Measurements from ENCODE around the gene AKAP6. TPM values are rescaled to one million over a fixed set of nuclear protein-coding genes. Genes with fewer than 3 reads are reported as not detected.

The AKAP6 gene
- total and polyA plus RNA-seq, 10 of the 15 experiments (the other 5 are each of a cell fraction or from before 2014, with no cell fraction given) = 0.35 to 5.9 (median 2.2) TPM

DNA sequence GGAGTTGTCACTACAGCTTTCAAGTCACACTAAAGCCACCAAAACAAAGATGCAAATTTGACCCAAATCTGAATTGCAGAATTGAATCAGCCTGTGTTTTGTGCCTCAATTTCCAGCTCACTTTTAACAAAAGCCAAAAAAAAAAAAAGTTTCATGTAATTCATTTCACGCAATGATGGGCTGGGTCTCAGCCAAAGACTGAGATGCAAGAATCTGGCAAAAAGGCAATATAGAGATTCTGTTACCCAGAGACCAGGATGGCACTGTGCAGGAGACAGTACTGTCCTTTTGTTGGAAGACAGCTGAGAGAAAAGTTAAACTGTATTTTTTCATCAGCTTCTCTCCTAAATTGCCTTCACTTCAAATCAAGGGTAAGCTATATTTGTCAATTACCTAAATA, 403.9 kb downstream of the AKAP6 start (continued):
- TF ChIP-seq, protein P1, sequence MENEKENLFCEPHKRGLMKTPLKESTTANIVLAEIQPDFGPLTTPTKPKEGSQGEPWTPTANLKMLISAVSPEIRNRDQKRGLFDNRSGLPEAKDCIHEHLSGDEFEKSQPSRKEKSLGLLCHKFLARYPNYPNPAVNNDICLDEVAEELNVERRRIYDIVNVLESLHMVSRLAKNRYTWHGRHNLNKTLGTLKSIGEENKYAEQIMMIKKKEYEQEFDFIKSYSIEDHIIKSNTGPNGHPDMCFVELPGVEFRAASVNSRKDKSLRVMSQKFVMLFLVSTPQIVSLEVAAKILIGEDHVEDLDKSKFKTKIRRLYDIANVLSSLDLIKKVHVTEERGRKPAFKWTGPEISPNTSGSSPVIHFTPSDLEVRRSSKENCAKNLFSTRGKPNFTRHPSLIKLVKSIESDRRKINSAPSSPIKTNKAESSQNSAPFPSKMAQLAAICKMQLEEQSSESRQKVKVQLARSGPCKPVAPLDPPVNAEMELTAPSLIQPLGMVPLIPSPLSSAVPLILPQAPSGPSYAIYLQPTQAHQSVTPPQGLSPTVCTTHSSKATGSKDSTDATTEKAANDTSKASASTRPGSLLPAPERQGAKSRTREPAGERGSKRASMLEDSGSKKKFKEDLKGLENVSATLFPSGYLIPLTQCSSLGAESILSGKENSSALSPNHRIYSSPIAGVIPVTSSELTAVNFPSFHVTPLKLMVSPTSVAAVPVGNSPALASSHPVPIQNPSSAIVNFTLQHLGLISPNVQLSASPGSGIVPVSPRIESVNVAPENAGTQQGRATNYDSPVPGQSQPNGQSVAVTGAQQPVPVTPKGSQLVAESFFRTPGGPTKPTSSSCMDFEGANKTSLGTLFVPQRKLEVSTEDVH (IDR thresholded peaks at IDR 0.05; ENCODE audit: low read depth, partially characterized antibody) = no peak
- TF ChIP-seq, protein P2, sequence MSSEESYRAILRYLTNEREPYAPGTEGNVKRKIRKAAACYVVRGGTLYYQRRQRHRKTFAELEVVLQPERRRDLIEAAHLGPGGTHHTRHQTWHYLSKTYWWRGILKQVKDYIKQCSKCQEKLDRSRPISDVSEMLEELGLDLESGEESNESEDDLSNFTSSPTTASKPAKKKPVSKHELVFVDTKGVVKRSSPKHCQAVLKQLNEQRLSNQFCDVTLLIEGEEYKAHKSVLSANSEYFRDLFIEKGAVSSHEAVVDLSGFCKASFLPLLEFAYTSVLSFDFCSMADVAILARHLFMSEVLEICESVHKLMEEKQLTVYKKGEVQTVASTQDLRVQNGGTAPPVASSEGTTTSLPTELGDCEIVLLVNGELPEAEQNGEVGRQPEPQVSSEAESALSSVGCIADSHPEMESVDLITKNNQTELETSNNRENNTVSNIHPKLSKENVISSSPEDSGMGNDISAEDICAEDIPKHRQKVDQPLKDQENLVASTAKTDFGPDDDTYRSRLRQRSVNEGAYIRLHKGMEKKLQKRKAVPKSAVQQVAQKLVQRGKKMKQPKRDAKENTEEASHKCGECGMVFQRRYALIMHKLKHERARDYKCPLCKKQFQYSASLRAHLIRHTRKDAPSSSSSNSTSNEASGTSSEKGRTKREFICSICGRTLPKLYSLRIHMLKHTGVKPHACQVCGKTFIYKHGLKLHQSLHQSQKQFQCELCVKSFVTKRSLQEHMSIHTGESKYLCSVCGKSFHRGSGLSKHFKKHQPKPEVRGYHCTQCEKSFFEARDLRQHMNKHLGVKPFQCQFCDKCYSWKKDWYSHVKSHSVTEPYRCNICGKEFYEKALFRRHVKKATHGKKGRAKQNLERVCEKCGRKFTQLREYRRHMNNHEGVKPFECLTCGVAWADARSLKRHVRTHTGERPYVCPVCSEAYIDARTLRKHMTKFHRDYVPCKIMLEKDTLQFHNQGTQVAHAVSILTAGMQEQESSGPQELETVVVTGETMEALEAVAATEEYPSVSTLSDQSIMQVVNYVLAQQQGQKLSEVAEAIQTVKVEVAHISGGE (CRISPR knock-in tag; IDR thresholded peaks at IDR 0.05) = no peak
- TF ChIP-seq, protein P3, sequence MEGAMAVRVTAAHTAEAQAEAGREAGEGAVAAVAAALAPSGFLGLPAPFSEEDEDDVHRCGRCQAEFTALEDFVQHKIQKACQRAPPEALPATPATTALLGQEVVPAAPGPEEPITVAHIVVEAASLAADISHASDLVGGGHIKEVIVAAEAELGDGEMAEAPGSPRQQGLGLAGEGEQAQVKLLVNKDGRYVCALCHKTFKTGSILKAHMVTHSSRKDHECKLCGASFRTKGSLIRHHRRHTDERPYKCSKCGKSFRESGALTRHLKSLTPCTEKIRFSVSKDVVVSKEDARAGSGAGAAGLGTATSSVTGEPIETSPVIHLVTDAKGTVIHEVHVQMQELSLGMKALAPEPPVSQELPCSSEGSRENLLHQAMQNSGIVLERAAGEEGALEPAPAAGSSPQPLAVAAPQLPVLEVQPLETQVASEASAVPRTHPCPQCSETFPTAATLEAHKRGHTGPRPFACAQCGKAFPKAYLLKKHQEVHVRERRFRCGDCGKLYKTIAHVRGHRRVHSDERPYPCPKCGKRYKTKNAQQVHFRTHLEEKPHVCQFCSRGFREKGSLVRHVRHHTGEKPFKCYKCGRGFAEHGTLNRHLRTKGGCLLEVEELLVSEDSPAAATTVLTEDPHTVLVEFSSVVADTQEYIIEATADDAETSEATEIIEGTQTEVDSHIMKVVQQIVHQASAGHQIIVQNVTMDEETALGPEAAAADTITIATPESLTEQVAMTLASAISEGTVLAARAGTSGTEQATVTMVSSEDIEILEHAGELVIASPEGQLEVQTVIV (IDR thresholded peaks at IDR 0.05; ENCODE audit: borderline replicate concordance, partially characterized antibody) = no peak
- TF ChIP-seq, protein P4, sequence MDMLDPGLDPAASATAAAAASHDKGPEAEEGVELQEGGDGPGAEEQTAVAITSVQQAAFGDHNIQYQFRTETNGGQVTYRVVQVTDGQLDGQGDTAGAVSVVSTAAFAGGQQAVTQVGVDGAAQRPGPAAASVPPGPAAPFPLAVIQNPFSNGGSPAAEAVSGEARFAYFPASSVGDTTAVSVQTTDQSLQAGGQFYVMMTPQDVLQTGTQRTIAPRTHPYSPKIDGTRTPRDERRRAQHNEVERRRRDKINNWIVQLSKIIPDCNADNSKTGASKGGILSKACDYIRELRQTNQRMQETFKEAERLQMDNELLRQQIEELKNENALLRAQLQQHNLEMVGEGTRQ (IDR thresholded peaks at IDR 0.05; ENCODE audit: borderline replicate concordance, low read depth, low read length) = no peak
